Keratinocyte (primary cell): ENCODE results near the gene SELENOV. TPM values are rescaled to one million over a fixed set of nuclear protein-coding genes. Genes with fewer than 3 reads are reported as not detected.
"Not testable (repeated sequence)": the region's sequence is repeated elsewhere in the genome, so short reads cannot be mapped to it uniquely, and the experiment has no call there.

Experiments used
- DNase-seq: peaks from one replicate; pipeline ENCODE4 v3.0.0-alpha.2; 2011; ENCODE audit warnings: low read depth, missing footprints, low spot score
- FAIRE-seq: peaks from 2 replicates; lab custom pipeline; 2011; peaks lifted over from hg19 to GRCh38; lab: Jason Lieb, UNC
- H2AFZ ChIP-seq: 2 replicates; pipeline ENCODE4 v1.6.0; 2012; ENCODE audit warnings: low read length, control low read depth, inconsistent platforms; ENCODE audit not compliant: control insufficient read depth
- H3K27ac ChIP-seq: 2 replicates; pipeline ENCODE4 v1.5.1; 2011; ENCODE audit warnings: low read length; ENCODE audit not compliant: control insufficient read depth, insufficient read depth
- H3K27me3 ChIP-seq: 3 replicates; pipeline ENCODE4 v1.6.0; 2011; ENCODE audit warnings: low read length; ENCODE audit not compliant: control insufficient read depth, insufficient read depth; ENCODE audit errors: extremely low read depth
- H3K36me3 ChIP-seq, 2 experiments: 2 replicates in 1 of 2; 3 replicates in 1 of 2; pipeline ENCODE4 v1.5.1; 2011; ENCODE audit warnings: low read length in 2 of 2, mild to moderate bottlenecking in 1 of 2; ENCODE audit not compliant: control insufficient read depth in 2 of 2, insufficient read depth in 2 of 2; ENCODE audit errors: extremely low read depth in 1 of 2
- H3K4me1 ChIP-seq: 3 replicates; pipeline ENCODE4 v1.5.1; 2011; ENCODE audit warnings: low read length; ENCODE audit not compliant: control insufficient read depth, insufficient read depth; ENCODE audit errors: extremely low read depth
- H3K4me2 ChIP-seq: 3 replicates; pipeline ENCODE4 v1.6.0; 2011; ENCODE audit warnings: low read depth, low read length; ENCODE audit not compliant: control insufficient read depth, insufficient read depth; ENCODE audit errors: extremely low read depth
- H3K4me3 ChIP-seq, 3 experiments: fragments of 200-600 bp in 1 of 3; sonication (generic) in 1 of 3; 2 replicates in 2 of 3; 3 replicates in 1 of 3; pipeline ENCODE4 v1.5.1; 2011 to 2016; ENCODE audit warnings: low read length in 3 of 3, mild to moderate bottlenecking in 3 of 3, control low read depth in 2 of 3, inconsistent platforms in 1 of 3, low read depth in 1 of 3, mixed read lengths in 1 of 3, mixed run types in 1 of 3, moderate library complexity in 1 of 3; ENCODE audit not compliant: control insufficient read depth in 2 of 3, insufficient read depth in 2 of 3; ENCODE audit errors: extremely low read depth in 1 of 3
- H3K79me2 ChIP-seq: 2 replicates; pipeline ENCODE4 v1.6.0; 2012; ENCODE audit warnings: low read length; ENCODE audit not compliant: control insufficient read depth, insufficient read depth
- H3K9ac ChIP-seq: 3 replicates; pipeline ENCODE4 v1.6.0; 2011; ENCODE audit warnings: low read length; ENCODE audit not compliant: control insufficient read depth, insufficient read depth; ENCODE audit errors: extremely low read depth
- H3K9me1 ChIP-seq: 3 replicates; pipeline ENCODE4 v1.6.0; 2011; ENCODE audit warnings: low read length; ENCODE audit not compliant: control insufficient read depth, insufficient read depth; ENCODE audit errors: extremely low read depth
- H3K9me3 ChIP-seq: 2 replicates; pipeline ENCODE4 v1.5.1; 2012; ENCODE audit warnings: low read depth, low read length; ENCODE audit not compliant: control insufficient read depth
- H4K20me1 ChIP-seq: 3 replicates; pipeline ENCODE4 v1.6.0; 2011; ENCODE audit warnings: low read length; ENCODE audit not compliant: control insufficient read depth, insufficient read depth; ENCODE audit errors: extremely low read depth
- CTCF ChIP-seq, 3 experiments: IDR thresholded peaks in 1 of 3; conservative IDR thresholded peaks in 1 of 3; optimal IDR thresholded peaks in 1 of 3; 2 replicates in 2 of 3; 3 replicates in 1 of 3; pipeline versions ENCODE3 to v1.5.1; 2011; ENCODE audit warnings: low read length in 3 of 3, mild to moderate bottlenecking in 3 of 3, moderate library complexity in 2 of 3, control low read depth in 1 of 3, inconsistent platforms in 1 of 3; ENCODE audit not compliant: insufficient read depth in 2 of 3; ENCODE audit errors: extremely low read depth in 1 of 3
- EZH2 ChIP-seq: IDR thresholded peaks from one replicate; pipeline ENCODE4 v1.6.1; 2012; ENCODE audit warnings: inconsistent platforms, mild to moderate bottlenecking, low read length, moderate library complexity
- dilution Hi-C: fragments of 300-500 bp; cut with MboI; formaldehyde crosslinking; loops from one replicate; pipeline ENCODE4 v1.7.0; 2020; ENCODE audit warnings: low sequenced_read_pairs; ENCODE audit not compliant: extremely low pct_ligation_motif_present
- polyA plus RNA-seq, 5 experiments: library from polyadenylated mRNA; depleted of rRNA in 3 of 5; stranded (reverse) in 3 of 5; stranded (forward) in 1 of 5; unstranded in 1 of 5; fragments of >200 nt; gene quantifications; 1 replicate in 1 of 5; 2 replicates in 3 of 5; 3 replicates in 1 of 5; pipeline versions ENCODE4 v1.2.1 to v1.2.3, GENCODE V29; 2011 to 2012; ENCODE audit warnings: missing spikeins in 2 of 5, low read depth in 1 of 5, low replicate concordance in 1 of 5

The SELENOV gene
- polyA plus RNA-seq, 1 donor (not counting 4 experiments of a cell fraction or from before 2014, with no cell fraction given): not detected

- Histone ChIP-seq H2AFZ (no peak overlapping the region), H3K9me3 (no peaks in the 10 kb centered on the region), H3K4me3 (no peak overlapping the region), H3K9ac (no peak overlapping the region), H3K9me1 (no peaks in the 10 kb centered on the region), H3K27ac (no peak overlapping the region), H3K4me1 (peaks cover 6% of the 10 kb centered on the region), H3K27me3 (no peaks in the 10 kb centered on the region), H3K79me2 (peaks cover under 1% of the 10 kb centered on the region), H3K4me2 (no peak overlapping the region), H4K20me1 (no peaks in the 10 kb centered on the region), H3K36me3 (peaks cover 36 to 51% of the 10 kb centered on the region in 2 experiments)
- no peak for FAIRE-seq
- no peak for DNase-seq
- dilution Hi-C loops: no loop called here
- TF ChIP-seq CTCF (optimal IDR thresholded peaks at IDR 0.05 in 1 of 3, IDR thresholded peaks at IDR 0.05 in 1 of 3, conservative IDR thresholded peaks at IDR 0.05 in 1 of 3; ENCODE audit: extremely low read depth in 1 of 3, insufficient read depth in 2 of 3, low read length in 3 of 3) (no peak), EZH2 (no peak)
These were observed 39.2 kb upstream of the SELENOV start for GRCh38 chr19:39475748-39476147.

GRCh38 chr19:39479319-39479801 is 35.6 kb upstream of the SELENOV start:
- H3K36me3 ChIP-seq: peaks cover 27 to 31% of the 10 kb centered on the region in 2 experiments
- H2AFZ ChIP-seq, DNase-seq, H3K9me1 ChIP-seq, dilution Hi-C loops, H3K4me2 ChIP-seq, H3K4me3 ChIP-seq, FAIRE-seq, H3K9ac ChIP-seq, H3K27ac ChIP-seq, H4K20me1 ChIP-seq, H3K27me3 ChIP-seq, H3K9me3 ChIP-seq: not testable (repeated sequence)
- H3K79me2 ChIP-seq: peaks cover 23% of the 10 kb centered on the region
- peaks cover 16% of the 10 kb centered on the region for H3K4me1 ChIP-seq

GRCh38 chr19:39479916-39480315 is 35.0 kb upstream of the SELENOV start:
- dilution Hi-C loops: no loop called here
- H3K9me1 ChIP-seq: no peaks in the 10 kb centered on the region
- FAIRE-seq (no peak), DNase-seq (no peak)
- no peaks in the 10 kb centered on the region for H4K20me1 ChIP-seq
- TF ChIP-seq EZH2 (no peak), CTCF (optimal IDR thresholded peaks at IDR 0.05 in 1 of 3, IDR thresholded peaks at IDR 0.05 in 1 of 3, conservative IDR thresholded peaks at IDR 0.05 in 1 of 3; ENCODE audit: extremely low read depth in 1 of 3, insufficient read depth in 2 of 3, low read length in 3 of 3) (no peak)
- H3K79me2 ChIP-seq: peaks cover 23% of the 10 kb centered on the region
- peak overlapping the region; percentile 94 for H3K27ac ChIP-seq
- no peaks in the 10 kb centered on the region for H3K27me3 ChIP-seq
- peak overlapping the region; percentile 99 for H3K9ac ChIP-seq
- H2AFZ ChIP-seq: peak overlapping the region; percentile 95
- no peaks in the 10 kb centered on the region for H3K9me3 ChIP-seq
- peaks cover 22 to 29% of the 10 kb centered on the region in 2 experiments for H3K36me3 ChIP-seq
- H3K4me2 ChIP-seq: peak overlapping the region; percentile 82
- peak overlapping the region in 2 of 3 experiments; percentile 81 to 89 for H3K4me3 ChIP-seq
- peaks cover 16% of the 10 kb centered on the region for H3K4me1 ChIP-seq
